IPS-18a (cell line): ENCODE measurements around the gene RIN1.
"Not testable (repeated sequence)": the region's sequence is repeated elsewhere in the genome, so short reads cannot be mapped to it uniquely, and the experiment has no call there.

ENCODE experiments used
- H3K27ac ChIP-seq: one replicate; pipeline ENCODE4 v1.5.1; 2013; ENCODE audit warnings: low read length
- H3K27me3 ChIP-seq: one replicate; pipeline ENCODE4 v1.6.1; 2013; ENCODE audit warnings: mild to moderate bottlenecking, low read length; ENCODE audit not compliant: control insufficient read depth, insufficient read depth
- H3K36me3 ChIP-seq: one replicate; pipeline ENCODE4 v1.6.1; 2013; ENCODE audit warnings: low read depth, low read length; ENCODE audit not compliant: control insufficient read depth
- H3K4me1 ChIP-seq: one replicate; pipeline ENCODE4 v1.6.1; 2013; ENCODE audit warnings: low read depth, low read length; ENCODE audit not compliant: control insufficient read depth
- H3K4me3 ChIP-seq: one replicate; pipeline ENCODE4 v1.5.1; 2013; ENCODE audit warnings: low read length
- H3K9ac ChIP-seq: one replicate; pipeline ENCODE4 v1.6.1; 2013; ENCODE audit warnings: mild to moderate bottlenecking, low read length, moderate library complexity
- H3K9me3 ChIP-seq: one replicate; pipeline ENCODE4 v1.6.1; 2013; ENCODE audit warnings: low read depth, low read length; ENCODE audit not compliant: control insufficient read depth

The RIN1 gene

GRCh38 chr11:66336234-66337102 is at the start of gene RIN1:
RIN1 (minus strand) TSS chr11:66336434; CDS start chr11:66336402, 32 bp downstream.
- H3K4me3 ChIP-seq: peak within 1 kb of the TSS; percentile 62
- H3K36me3 ChIP-seq: peaks cover 17% of the 10 kb centered on the region
- H3K27ac ChIP-seq: peak within 1 kb of the TSS; percentile 30
- H3K4me1 ChIP-seq: peaks cover 10% of the 10 kb centered on the region
- H3K27me3 ChIP-seq: no peaks in the 10 kb centered on the region
- peak within 1 kb of the TSS; percentile 11 for H3K9ac ChIP-seq
- no peaks in the 10 kb centered on the region for H3K9me3 ChIP-seq

- not testable (repeated sequence) for H3K4me3 ChIP-seq, H3K4me1 ChIP-seq, H3K27ac ChIP-seq, H3K36me3 ChIP-seq, H3K9me3 ChIP-seq, H3K9ac ChIP-seq, H3K27me3 ChIP-seq
These were observed 48.1 kb upstream of the RIN1 start for GRCh38 chr11:66384316-66384715.

- not testable (repeated sequence) for H3K4me3 ChIP-seq, H3K27ac ChIP-seq, H3K27me3 ChIP-seq, H3K9ac ChIP-seq, H3K9me3 ChIP-seq, H3K36me3 ChIP-seq, H3K4me1 ChIP-seq
These were observed 44.0 kb upstream of the RIN1 start for GRCh38 chr11:66380264-66380663.

GRCh38 chr11:66373690-66374287 is 37.6 kb upstream of the RIN1 start:
- H3K9me3 ChIP-seq, H3K27ac ChIP-seq, H3K36me3 ChIP-seq, H3K27me3 ChIP-seq, H3K4me3 ChIP-seq, H3K9ac ChIP-seq: not testable (repeated sequence)
- peaks cover 18% of the 10 kb centered on the region for H3K4me1 ChIP-seq

GRCh38 chr11:66373265-66373664 is 37.0 kb upstream of the RIN1 start:
- Histone ChIP-seq H3K9me3 (no peaks in the 10 kb centered on the region), H3K36me3 (peaks cover 11% of the 10 kb centered on the region), H3K9ac (no peak overlapping the region), H3K4me3 (no peak overlapping the region), H3K27me3 (no peaks in the 10 kb centered on the region), H3K27ac (no peak overlapping the region), H3K4me1 (peaks cover 18% of the 10 kb centered on the region)

- no peaks in the 10 kb centered on the region for H3K27me3 ChIP-seq
- peaks cover 18% of the 10 kb centered on the region for H3K4me1 ChIP-seq
- peak within 1 kb of the TSS; percentile 96 for H3K9ac ChIP-seq
- peaks cover 25% of the 10 kb centered on the region for H3K36me3 ChIP-seq
- no peaks in the 10 kb centered on the region for H3K9me3 ChIP-seq
- peak within 1 kb of the TSS; percentile 93 for H3K27ac ChIP-seq
- peak within 1 kb of the TSS; percentile 99 for H3K4me3 ChIP-seq
These were observed 35.6 kb upstream of the RIN1 start, which contains the start of gene SLC29A2 for GRCh38 chr11:66371627-66372415. SLC29A2 (minus strand) TSS chr11:66371760; CDS start chr11:66371591, 169 bp downstream.

- Histone ChIP-seq H3K4me3 (peak overlapping the region; percentile 99), H3K9ac (no peak overlapping the region), H3K27ac (no peak overlapping the region), H3K36me3 (peaks cover 35% of the 10 kb centered on the region), H3K4me1 (peaks cover 18% of the 10 kb centered on the region), H3K9me3 (no peaks in the 10 kb centered on the region), H3K27me3 (no peaks in the 10 kb centered on the region)
These were observed 33.0 kb upstream of the RIN1 start for GRCh38 chr11:66369073-66369894.

- Histone ChIP-seq H3K9me3 (no peaks in the 10 kb centered on the region), H3K36me3 (peaks cover 35% of the 10 kb centered on the region)
These were observed 32.2 kb upstream of the RIN1 start for GRCh38 chr11:66368484-66368883.

GRCh38 chr11:66367561-66368312 is 31.5 kb upstream of the RIN1 start:
- Histone ChIP-seq H3K4me3 (no peak overlapping the region), H3K9ac (no peak overlapping the region), H3K4me1 (peaks cover 11% of the 10 kb centered on the region), H3K9me3 (no peaks in the 10 kb centered on the region), H3K27ac (no peak overlapping the region), H3K27me3 (no peaks in the 10 kb centered on the region), H3K36me3 (peaks cover 40% of the 10 kb centered on the region)

More at GRCh38 chr11:66368484-66368883, 32.2 kb upstream of the RIN1 start:
- H3K27me3 ChIP-seq: no peaks in the 10 kb centered on the region
- peaks cover 16% of the 10 kb centered on the region for H3K4me1 ChIP-seq
- H3K9ac ChIP-seq: no peak overlapping the region
- H3K27ac ChIP-seq: no peak overlapping the region
- no peak overlapping the region for H3K4me3 ChIP-seq

- Histone ChIP-seq H3K27me3 (no peaks in the 10 kb centered on the region), H3K36me3 (peaks cover 48% of the 10 kb centered on the region), H3K27ac (no peak overlapping the region)
These were observed 30.7 kb upstream of the RIN1 start for GRCh38 chr11:66366844-66367477.

More at GRCh38 chr11:66366844-66367477, 30.7 kb upstream of the RIN1 start:
- H3K4me1 ChIP-seq: peaks cover 9% of the 10 kb centered on the region
- H3K4me3 ChIP-seq: no peak overlapping the region
- no peaks in the 10 kb centered on the region for H3K9me3 ChIP-seq
- no peak overlapping the region for H3K9ac ChIP-seq
